Nephron (organoid): ENCODE measurements around the gene EDA.

Source experiments
- H3K27ac Mint-ChIP-seq, 3 experiments: 2 replicates each; pipeline ENCODE4 v1.8.0; 2020; ENCODE audit warnings: mixed read lengths in 3 of 3, mild to moderate bottlenecking in 2 of 3, moderate library complexity in 1 of 3
- H3K27me3 Mint-ChIP-seq: 2 replicates; pipeline ENCODE4 v1.8.0; 2021; ENCODE audit warnings: low read depth, mild to moderate bottlenecking, moderate library complexity, mixed read lengths
- H3K36me3 Mint-ChIP-seq: 2 replicates; pipeline ENCODE4 v1.8.0; 2020; ENCODE audit warnings: low read depth, mixed read lengths
- H3K4me1 Mint-ChIP-seq: 2 replicates; pipeline ENCODE4 v1.8.0; 2020; ENCODE audit warnings: mixed read lengths
- H3K4me3 Mint-ChIP-seq, 3 experiments: 2 replicates each; pipeline ENCODE4 v1.8.0; 2020; ENCODE audit warnings: mild to moderate bottlenecking in 3 of 3, mixed read lengths in 3 of 3, moderate library complexity in 2 of 3
- H3K9me3 Mint-ChIP-seq: 2 replicates; pipeline ENCODE4 v1.8.0; 2020; ENCODE audit warnings: mixed read lengths
- CTCF ChIP-seq, 3 experiments: fragments of 200-600 bp; sonication (generic); IDR thresholded peaks; one replicate each; pipeline ENCODE4 v1.5.0; 2021; ENCODE audit warnings: antibody characterized with exemption in 3 of 3; ENCODE audit not compliant: unreplicated experiment in 3 of 3

EDA gene

GRCh38 chrX:70033348-70034051 is 417.6 kb downstream of the EDA start:
- Mint-ChIP-seq H3K9me3 (peaks cover 2% of the 10 kb centered on the region), H3K36me3 (no peaks in the 10 kb centered on the region), H3K4me1 (peaks cover 15% of the 10 kb centered on the region), H3K27me3 (peaks cover 6% of the 10 kb centered on the region), H3K4me3 (no peak overlapping the region), H3K27ac (peak overlapping the region in 2 of 3 experiments; percentile 1 to 9)
- peak in 1 of 3 experiments; percentile 24 for TF ChIP-seq CTCF (IDR thresholded peaks at IDR 0.05; ENCODE audit: unreplicated experiment in 3 of 3)

- no peak overlapping the region for H3K4me3 Mint-ChIP-seq
- H3K9me3 Mint-ChIP-seq = peaks cover 2% of the 10 kb centered on the region
- peaks cover 7% of the 10 kb centered on the region for H3K27me3 Mint-ChIP-seq
- TF ChIP-seq CTCF (IDR thresholded peaks at IDR 0.05; ENCODE audit: unreplicated experiment in 3 of 3) = no peak
- H3K4me1 Mint-ChIP-seq = peaks cover 15% of the 10 kb centered on the region
- no peak overlapping the region for H3K27ac Mint-ChIP-seq
- H3K36me3 Mint-ChIP-seq = no peaks in the 10 kb centered on the region
These were observed 418.7 kb downstream of the EDA start for GRCh38 chrX:70034646-70035045.

- Mint-ChIP-seq H3K27ac (no peak overlapping the region), H3K4me3 (no peak overlapping the region), H3K9me3 (no peaks in the 10 kb centered on the region), H3K36me3 (no peaks in the 10 kb centered on the region), H3K4me1 (no peaks in the 10 kb centered on the region), H3K27me3 (peaks cover 7% of the 10 kb centered on the region)
- no peak for TF ChIP-seq CTCF (IDR thresholded peaks at IDR 0.05; ENCODE audit: unreplicated experiment in 3 of 3)
These were observed 422.6 kb downstream of the EDA start for GRCh38 chrX:70038515-70038914.

- TF ChIP-seq CTCF (IDR thresholded peaks at IDR 0.05; ENCODE audit: unreplicated experiment in 3 of 3) = no peak
- Mint-ChIP-seq H3K4me1 (no peaks in the 10 kb centered on the region), H3K9me3 (no peaks in the 10 kb centered on the region), H3K4me3 (no peak overlapping the region), H3K27me3 (peaks cover 7% of the 10 kb centered on the region), H3K27ac (no peak overlapping the region), H3K36me3 (no peaks in the 10 kb centered on the region)
These were observed 423.0 kb downstream of the EDA start for GRCh38 chrX:70038951-70039350.

- no peaks in the 10 kb centered on the region for H3K4me1 Mint-ChIP-seq
- peaks cover 7% of the 10 kb centered on the region for H3K27me3 Mint-ChIP-seq
- H3K36me3 Mint-ChIP-seq = no peaks in the 10 kb centered on the region
- peaks cover 1% of the 10 kb centered on the region for H3K9me3 Mint-ChIP-seq
- no peak for TF ChIP-seq CTCF (IDR thresholded peaks at IDR 0.05; ENCODE audit: unreplicated experiment in 3 of 3)
- H3K4me3 Mint-ChIP-seq = no peak overlapping the region
- no peak overlapping the region for H3K27ac Mint-ChIP-seq
These were observed 423.8 kb downstream of the EDA start for GRCh38 chrX:70039758-70040157.

- Mint-ChIP-seq H3K36me3 (no peaks in the 10 kb centered on the region), H3K4me3 (no peak overlapping the region), H3K9me3 (peaks cover 2% of the 10 kb centered on the region), H3K4me1 (no peaks in the 10 kb centered on the region), H3K27ac (no peak overlapping the region), H3K27me3 (peaks cover 3% of the 10 kb centered on the region)
- no peak for TF ChIP-seq CTCF (IDR thresholded peaks at IDR 0.05; ENCODE audit: unreplicated experiment in 3 of 3)
These were observed 426.1 kb downstream of the EDA start for GRCh38 chrX:70041993-70042392.
